ENCODE data around the gene SORCS1.
"Not testable (repeated sequence)": the region's sequence is repeated elsewhere in the genome, so short reads cannot be mapped to it uniquely, and the experiment has no call there.

SORCS1 gene

DNA sequence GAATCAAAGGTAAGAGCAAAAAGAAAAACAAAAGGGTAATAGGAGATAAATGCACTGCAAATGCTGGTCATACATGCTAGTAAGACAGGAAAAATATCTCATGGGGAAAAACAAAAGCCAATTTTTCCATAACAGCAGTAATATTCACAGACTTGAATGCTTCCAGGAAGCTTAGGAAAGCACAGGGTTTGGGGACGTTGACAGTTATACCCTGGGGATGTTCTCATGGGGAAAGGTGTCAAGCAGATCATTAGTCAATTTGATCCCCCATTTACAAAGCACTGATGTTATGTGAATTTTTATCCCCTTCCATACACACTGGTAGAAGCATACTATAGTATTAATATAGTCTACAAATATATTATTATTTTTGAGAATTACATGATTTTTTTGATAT, 232.7 kb downstream of the SORCS1 start:
- Histone ChIP-seq H2AK5ac (ENCODE audit: low read length) (no peak overlapping the region), H3K56ac (ENCODE audit: low read length) (no peak overlapping the region), H3K27ac (ENCODE audit: low read depth, low read length) (no peak overlapping the region), H3K18ac (ENCODE audit: low read length) (no peak overlapping the region), H4K8ac (ENCODE audit: low read depth, low read length) (no peak overlapping the region), H3K4me1 (ENCODE audit: control insufficient read depth, low read depth, low read length) (no peaks in the 10 kb centered on the region), H3K79me1 (ENCODE audit: low read length) (no peaks in the 10 kb centered on the region), H3K4me2 (ENCODE audit: low read length) (no peak overlapping the region), H3K27me3 (ENCODE audit: insufficient read depth, low read length, poor library complexity) (no peaks in the 10 kb centered on the region), H3K79me2 (ENCODE audit: control insufficient read depth, insufficient read depth, low read length) (no peaks in the 10 kb centered on the region), H3K23ac (ENCODE audit: low read length) (no peak overlapping the region), H4K5ac (ENCODE audit: low read length) (no peak overlapping the region), H3K4me3 (ENCODE audit: low read length) (no peak overlapping the region), H2BK120ac (ENCODE audit: low read depth, low read length) (no peak overlapping the region), H3K36me3 (ENCODE audit: control insufficient read depth, insufficient read depth, low read length) (no peaks in the 10 kb centered on the region), H2BK5ac (ENCODE audit: low read length) (no peak overlapping the region), H2BK15ac (replicated peaks; ENCODE audit: low read depth) (no peak overlapping the region), H3K4ac (ENCODE audit: low read depth, low read length) (no peak overlapping the region), H3K9ac (ENCODE audit: low read length) (no peak overlapping the region)
- WGBS (ENCODE audit: extremely low coverage, insufficient coverage, low lambda C conversion rate), result no CpG with 5 or more reads among the region's 1 CpG
- DNase-seq, result no peak

GRCh38 chr10:106931159-106931852, 233.2 kb downstream of the SORCS1 start:
- WGBS (ENCODE audit: extremely low coverage, insufficient coverage, low lambda C conversion rate), result no CpG with 5 or more reads among the region's 5 CpGs
- no peak overlapping the region for H4K5ac ChIP-seq (ENCODE audit: low read length)

DNA sequence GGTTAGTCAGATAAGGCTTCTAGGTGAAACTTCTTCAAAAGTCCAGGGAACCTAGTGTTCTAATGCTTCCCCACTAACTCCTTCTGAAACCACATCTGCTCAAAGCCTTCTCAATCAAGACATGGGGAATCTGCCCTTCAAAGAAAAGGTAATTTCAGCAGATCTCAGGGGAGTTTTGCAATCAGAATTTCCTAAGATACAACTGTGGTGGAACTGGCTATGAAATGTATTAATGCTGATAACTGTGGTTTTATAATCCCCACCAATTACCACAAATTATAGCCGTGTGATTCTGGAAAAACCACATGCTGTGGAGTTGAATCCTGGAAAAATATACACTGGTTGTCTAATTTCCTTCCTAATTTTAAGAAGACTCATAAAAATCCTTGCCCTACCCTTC, 233.8 kb downstream of the SORCS1 start:
- H2BK15ac ChIP-seq (replicated peaks; ENCODE audit: low read depth), result no peak overlapping the region
- no peak overlapping the region for H4K5ac ChIP-seq (ENCODE audit: low read length)
- H3K18ac ChIP-seq (ENCODE audit: low read length), result no peak overlapping the region
- H3K4me2 ChIP-seq (ENCODE audit: low read length), result no peak overlapping the region
- H3K79me2 ChIP-seq (ENCODE audit: control insufficient read depth, insufficient read depth, low read length), result no peaks in the 10 kb centered on the region
- H3K23ac ChIP-seq (ENCODE audit: low read length), result no peak overlapping the region
- no peaks in the 10 kb centered on the region for H3K27me3 ChIP-seq (ENCODE audit: insufficient read depth, low read length, poor library complexity)
- H3K36me3 ChIP-seq (ENCODE audit: control insufficient read depth, insufficient read depth, low read length), result no peaks in the 10 kb centered on the region
- no peaks in the 10 kb centered on the region for H3K79me1 ChIP-seq (ENCODE audit: low read length)
- no peak overlapping the region for H2BK5ac ChIP-seq (ENCODE audit: low read length)
- no peak overlapping the region for H3K4ac ChIP-seq (ENCODE audit: low read depth, low read length)
- no peak overlapping the region for H4K8ac ChIP-seq (ENCODE audit: low read depth, low read length)
- no peak overlapping the region for H3K4me3 ChIP-seq (ENCODE audit: low read length)
- H2AK5ac ChIP-seq (ENCODE audit: low read length), result no peak overlapping the region
- no CpG with 5 or more reads among the region's 1 CpG for WGBS (ENCODE audit: extremely low coverage, insufficient coverage, low lambda C conversion rate)
- H3K4me1 ChIP-seq (ENCODE audit: control insufficient read depth, low read depth, low read length), result no peaks in the 10 kb centered on the region
- H2BK120ac ChIP-seq (ENCODE audit: low read depth, low read length), result no peak overlapping the region
- no peak overlapping the region for H3K9ac ChIP-seq (ENCODE audit: low read length)
- H3K27ac ChIP-seq (ENCODE audit: low read depth, low read length), result no peak overlapping the region
- no peak overlapping the region for H3K56ac ChIP-seq (ENCODE audit: low read length)
- no peak for DNase-seq

More at GRCh38 chr10:106931159-106931852, 233.2 kb downstream of the SORCS1 start:
- Histone ChIP-seq H2BK15ac (replicated peaks; ENCODE audit: low read depth) (no peak overlapping the region), H2BK5ac (ENCODE audit: low read length) (no peak overlapping the region), H3K4me1 (ENCODE audit: control insufficient read depth, low read depth, low read length) (no peaks in the 10 kb centered on the region), H3K36me3 (ENCODE audit: control insufficient read depth, insufficient read depth, low read length) (no peaks in the 10 kb centered on the region), H3K27ac (ENCODE audit: low read depth, low read length) (no peak overlapping the region), H4K8ac (ENCODE audit: low read depth, low read length) (no peak overlapping the region), H3K4ac (ENCODE audit: low read depth, low read length) (no peak overlapping the region), H3K79me1 (ENCODE audit: low read length) (no peaks in the 10 kb centered on the region), H3K4me3 (ENCODE audit: low read length) (no peak overlapping the region), H3K27me3 (ENCODE audit: insufficient read depth, low read length, poor library complexity) (no peaks in the 10 kb centered on the region), H2AK5ac (ENCODE audit: low read length) (no peak overlapping the region), H3K23ac (ENCODE audit: low read length) (no peak overlapping the region), H3K18ac (ENCODE audit: low read length) (no peak overlapping the region), H3K79me2 (ENCODE audit: control insufficient read depth, insufficient read depth, low read length) (no peaks in the 10 kb centered on the region), H3K9ac (ENCODE audit: low read length) (no peak overlapping the region), H3K56ac (ENCODE audit: low read length) (no peak overlapping the region), H3K4me2 (ENCODE audit: low read length) (no peak overlapping the region), H2BK120ac (ENCODE audit: low read depth, low read length) (no peak overlapping the region)
- DNase-seq, result no peak

- H3K27me3 ChIP-seq (ENCODE audit: insufficient read depth, low read length, poor library complexity), result no peaks in the 10 kb centered on the region
- H3K4ac ChIP-seq (ENCODE audit: low read depth, low read length), result no peak overlapping the region
- H3K36me3 ChIP-seq (ENCODE audit: control insufficient read depth, insufficient read depth, low read length), result no peaks in the 10 kb centered on the region
- no peak overlapping the region for H3K18ac ChIP-seq (ENCODE audit: low read length)
- H4K5ac ChIP-seq (ENCODE audit: low read length), result no peak overlapping the region
- no peak overlapping the region for H3K4me2 ChIP-seq (ENCODE audit: low read length)
- no peaks in the 10 kb centered on the region for H3K79me1 ChIP-seq (ENCODE audit: low read length)
- WGBS (ENCODE audit: extremely low coverage, insufficient coverage, low lambda C conversion rate), result no CpG with 5 or more reads among the region's 6 CpGs
- H3K56ac ChIP-seq (ENCODE audit: low read length), result no peak overlapping the region
- no peak overlapping the region for H2BK5ac ChIP-seq (ENCODE audit: low read length)
- H2BK120ac ChIP-seq (ENCODE audit: low read depth, low read length), result no peak overlapping the region
- H3K23ac ChIP-seq (ENCODE audit: low read length), result no peak overlapping the region
- no peaks in the 10 kb centered on the region for H3K4me1 ChIP-seq (ENCODE audit: control insufficient read depth, low read depth, low read length)
- no peak overlapping the region for H2AK5ac ChIP-seq (ENCODE audit: low read length)
- no peak overlapping the region for H2BK15ac ChIP-seq (replicated peaks; ENCODE audit: low read depth)
- no peak overlapping the region for H3K9ac ChIP-seq (ENCODE audit: low read length)
- H3K4me3 ChIP-seq (ENCODE audit: low read length), result no peak overlapping the region
- no peak overlapping the region for H4K8ac ChIP-seq (ENCODE audit: low read depth, low read length)
- DNase-seq, result peak; percentile 24
- H3K27ac ChIP-seq (ENCODE audit: low read depth, low read length), result no peak overlapping the region
- H3K79me2 ChIP-seq (ENCODE audit: control insufficient read depth, insufficient read depth, low read length), result no peaks in the 10 kb centered on the region
Measured at GRCh38 chr10:106929291-106929895, 235.1 kb downstream of the SORCS1 start.

DNA sequence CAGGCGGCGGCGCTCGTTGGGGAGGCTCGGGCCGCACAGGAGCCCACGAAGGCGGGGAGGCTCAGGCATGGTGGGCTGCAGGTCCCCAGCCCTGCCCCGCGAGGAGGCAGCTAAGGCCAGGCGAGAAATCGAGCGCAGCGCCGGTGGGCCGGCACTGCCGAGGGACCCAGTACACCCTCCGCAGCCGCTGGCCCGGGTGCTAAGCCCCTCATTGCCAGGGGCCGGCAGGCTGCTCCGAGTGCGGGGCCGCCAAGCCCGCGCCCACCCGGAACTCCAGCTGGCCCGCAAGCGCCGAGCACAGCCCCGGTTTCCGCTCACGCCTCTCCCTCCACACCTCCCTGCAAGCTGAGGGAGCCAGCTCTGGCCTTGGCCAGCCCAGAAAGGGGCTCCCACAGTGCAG, 236.4 kb downstream of the SORCS1 start:
- H2AK5ac ChIP-seq (ENCODE audit: low read length); H3K4me1 ChIP-seq (ENCODE audit: control insufficient read depth, low read depth, low read length); H2BK5ac ChIP-seq (ENCODE audit: low read length); H3K36me3 ChIP-seq (ENCODE audit: control insufficient read depth, insufficient read depth, low read length); H3K4ac ChIP-seq (ENCODE audit: low read depth, low read length); H3K4me3 ChIP-seq (ENCODE audit: low read length); H3K4me2 ChIP-seq (ENCODE audit: low read length); H4K5ac ChIP-seq (ENCODE audit: low read length); H3K79me2 ChIP-seq (ENCODE audit: control insufficient read depth, insufficient read depth, low read length); H3K23ac ChIP-seq (ENCODE audit: low read length); H2BK15ac ChIP-seq (replicated peaks; ENCODE audit: low read depth); H2BK120ac ChIP-seq (ENCODE audit: low read depth, low read length); H3K18ac ChIP-seq (ENCODE audit: low read length); H4K8ac ChIP-seq (ENCODE audit: low read depth, low read length); H3K27me3 ChIP-seq (ENCODE audit: insufficient read depth, low read length, poor library complexity); H3K79me1 ChIP-seq (ENCODE audit: low read length); H3K27ac ChIP-seq (ENCODE audit: low read depth, low read length); H3K56ac ChIP-seq (ENCODE audit: low read length); H3K9ac ChIP-seq (ENCODE audit: low read length); DNase-seq: not testable (repeated sequence)
- no CpG with 5 or more reads among the region's 33 CpGs for WGBS (ENCODE audit: extremely low coverage, insufficient coverage, low lambda C conversion rate)

DNA sequence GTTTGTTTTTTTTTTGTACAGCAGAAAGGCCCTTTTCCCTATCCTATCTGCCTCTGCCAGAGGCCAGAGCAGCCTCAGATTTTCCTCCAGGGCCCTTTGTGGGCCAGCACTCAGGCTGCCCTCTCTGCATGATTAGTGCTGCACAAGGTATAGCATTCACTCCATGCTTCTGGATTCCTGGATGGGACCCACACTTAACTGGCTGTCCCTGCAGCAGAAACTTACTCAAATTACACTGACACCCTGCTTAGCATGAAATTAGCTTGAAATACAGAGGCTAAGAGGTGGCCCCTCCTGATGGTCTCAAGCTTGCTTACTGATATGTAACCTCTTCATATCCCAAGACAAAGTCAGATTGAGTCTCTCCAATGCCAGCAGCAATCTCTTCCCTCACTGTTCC, 239.3 kb downstream of the SORCS1 start:
- Histone ChIP-seq H3K9ac (ENCODE audit: low read length) (no peak overlapping the region), H2AK5ac (ENCODE audit: low read length) (no peak overlapping the region), H4K5ac (ENCODE audit: low read length) (no peak overlapping the region), H3K4me2 (ENCODE audit: low read length) (no peak overlapping the region), H3K4me1 (ENCODE audit: control insufficient read depth, low read depth, low read length) (no peaks in the 10 kb centered on the region), H2BK15ac (replicated peaks; ENCODE audit: low read depth) (no peak overlapping the region), H2BK5ac (ENCODE audit: low read length) (no peak overlapping the region), H3K56ac (ENCODE audit: low read length) (no peak overlapping the region), H3K23ac (ENCODE audit: low read length) (no peak overlapping the region), H3K4ac (ENCODE audit: low read depth, low read length) (no peak overlapping the region), H4K8ac (ENCODE audit: low read depth, low read length) (no peak overlapping the region), H3K18ac (ENCODE audit: low read length) (no peak overlapping the region), H3K36me3 (ENCODE audit: control insufficient read depth, insufficient read depth, low read length) (no peaks in the 10 kb centered on the region), H3K79me2 (ENCODE audit: control insufficient read depth, insufficient read depth, low read length) (no peaks in the 10 kb centered on the region), H3K79me1 (ENCODE audit: low read length) (no peaks in the 10 kb centered on the region), H3K27ac (ENCODE audit: low read depth, low read length) (no peak overlapping the region), H3K27me3 (ENCODE audit: insufficient read depth, low read length, poor library complexity) (no peaks in the 10 kb centered on the region), H3K4me3 (ENCODE audit: low read length) (no peak overlapping the region), H2BK120ac (ENCODE audit: low read depth, low read length) (no peak overlapping the region)
- DNase-seq, result no peak

Data from mesendoderm (in vitro differentiated cells).